Measurements from ENCODE around the gene SNRPN. TPM values are rescaled to one million over a fixed set of nuclear protein-coding genes. Genes with fewer than 3 reads are reported as not detected.

SNRPN gene
- total RNA-seq, 1 experiment from 2014 or later = 900 TPM

- peaks cover 29 to 41% of the 10 kb centered on the region in 2 experiments for H3K4me1 Mint-ChIP-seq
- no peak for DNase-seq
- H3K23ac ChIP-seq (ENCODE audit: insufficient read length, low read depth, low read length) = no peak overlapping the region
Measured at GRCh38 chr15:24957691-24958090, 2.9 kb downstream of the SNRPN start.

More at GRCh38 chr15:24957691-24958090, 2.9 kb downstream of the SNRPN start:
- peak overlapping the region; percentile 93 to 97 for H3K4me3 Mint-ChIP-seq
- Histone ChIP-seq H3K4me1 (ENCODE audit: insufficient read depth, low read length) (peaks cover 2% of the 10 kb centered on the region; the same call in 1 of the 2 replicates), H4K5ac (ENCODE audit: insufficient read length, low read depth, low read length) (no peak overlapping the region), H2BK15ac (ENCODE audit: low read depth, low read length) (no peak overlapping the region), H2AFZ (ENCODE audit: low read length) (no peak overlapping the region), H2BK120ac (ENCODE audit: low read depth, low read length, poor library complexity, severe bottlenecking) (no peak overlapping the region), H4K91ac (ENCODE audit: insufficient read length, low read depth, low read length) (no peak overlapping the region), H3K56ac (ENCODE audit: insufficient read length, low read depth, low read length) (no peak overlapping the region), H2BK12ac (ENCODE audit: insufficient read length, low read depth, low read length) (no peak overlapping the region), H3T11ph (ENCODE audit: low read length) (no peak overlapping the region), H3K27me3 (ENCODE audit: insufficient read depth, low read length) (no peaks in the 10 kb centered on the region), H3K27ac (ENCODE audit: insufficient read length, low read depth, low read length) (no peak overlapping the region), H3K4me2 (ENCODE audit: insufficient read depth, insufficient read length, low read length) (peak overlapping the region; percentile 60), H4K20me1 (ENCODE audit: control insufficient read depth, insufficient read depth, insufficient read length) (no peaks in the 10 kb centered on the region), H3K79me1 (ENCODE audit: insufficient read depth, low read depth, low read length, poor library complexity, severe bottlenecking) (no peaks in the 10 kb centered on the region), H3K9ac (ENCODE audit: extremely low read depth, insufficient read length, low read length) (peak overlapping the region; percentile 71), H2BK20ac (ENCODE audit: low read depth, low read length, poor library complexity, severe bottlenecking) (no peak overlapping the region), H3K79me2 (ENCODE audit: insufficient read depth, low read length) (peaks cover 62% of the 10 kb centered on the region; the same call in 1 of the 2 replicates), H3K18ac (ENCODE audit: insufficient read length, low read depth, low read length) (no peak overlapping the region), H2BK5ac (ENCODE audit: insufficient read length, low read length) (no peak overlapping the region), H2AK5ac (ENCODE audit: insufficient read length, low read length) (no peak overlapping the region), H3K23me2 (ENCODE audit: insufficient read length, low read depth, low read length, poor library complexity, severe bottlenecking) (no peaks in the 10 kb centered on the region), H3K14ac (ENCODE audit: insufficient read depth, low read length) (no peak overlapping the region), H3K9me3 (ENCODE audit: control insufficient read depth, low read depth, low read length) (no peaks in the 10 kb centered on the region), H4K8ac (replicated peaks; ENCODE audit: insufficient read length, low read depth, low read length) (no peak overlapping the region), H3K4ac (ENCODE audit: low read depth, low read length) (no peak overlapping the region)
- peaks cover 41 to 71% (median 68%) of the 10 kb centered on the region in 3 experiments for H3K36me3 Mint-ChIP-seq (ENCODE audit: insufficient read depth in 1 of 3, low read depth in 3 of 3)
- no CpG with 5 or more reads among the region's 2 CpGs for whole genome bisulfite sequencing (ENCODE audit: extremely low coverage, insufficient read length, low lambda C conversion rate)
- no peak for TF ChIP-seq CTCF (conservative IDR thresholded peaks at IDR 0.05)
- peak overlapping the region; percentile 88 to 95 (median 94); a peak in 6 of 7 replicates for H3K27ac Mint-ChIP-seq
- H3K27me3 Mint-ChIP-seq (ENCODE audit: low read depth) = no peaks in the 10 kb centered on the region; the same call in 1 of the 2 replicates
- H3K9me3 Mint-ChIP-seq = peaks cover 70 to 81% of the 10 kb centered on the region in 2 experiments

All from H9 (cell line).